HL-60 (cell line): ENCODE data around the gene RUBCN.

ENCODE experiments used
- DNase-seq, 2 experiments: peaks; one replicate each; pipeline ENCODE4 v3.0.0-alpha.2; 2010 to 2020; ENCODE audit warnings: low read depth in 1 of 2, low spot score in 1 of 2
- H3K27ac ChIP-seq: fragments of 250-450 bp; sonication (Bioruptor Pico); replicated peaks from 2 replicates; pipeline ENCODE4 v1.5.1; 2020; ENCODE audit warnings: mild to moderate bottlenecking, moderate library complexity
- H3K27me3 ChIP-seq: fragments of 250-450 bp; sonication (Bioruptor Pico); 2 replicates; pipeline ENCODE4 v1.5.1; 2021; ENCODE audit warnings: mild to moderate bottlenecking, moderate library complexity; ENCODE audit not compliant: insufficient read depth, poor library complexity, severe bottlenecking
- H3K4me3 ChIP-seq: replicated peaks from 2 replicates; pipeline ENCODE4 v1.5.1; 2011; ENCODE audit warnings: mild to moderate bottlenecking, control low read depth, low read length; ENCODE audit not compliant: insufficient read depth
- GABPA ChIP-seq: IDR thresholded peaks from 2 replicates; pipeline ENCODE4 v1.6.1; 2012; ENCODE audit warnings: low read depth
- POLR2AphosphoS5 ChIP-seq: IDR thresholded peaks from 2 replicates; pipeline ENCODE4 v1.6.1; 2012; ENCODE audit warnings: low read depth
- SPI1 ChIP-seq: IDR thresholded peaks from 2 replicates; pipeline ENCODE4 v1.6.1; 2012; ENCODE audit warnings: low read depth, mild to moderate bottlenecking, borderline replicate concordance
- TF ChIP-seq, protein P1 (sequence below): IDR thresholded peaks from 2 replicates; pipeline ENCODE4 v1.6.1; 2012; ENCODE audit warnings: low read depth; ENCODE audit not compliant: insufficient replicate concordance
- TF ChIP-seq, protein P2 (sequence below): IDR thresholded peaks from one replicate; pipeline ENCODE4 v1.5.1; 2011; ENCODE audit warnings: low read length, control low read depth, inconsistent platforms; ENCODE audit not compliant: insufficient read depth

The RUBCN gene

DNA sequence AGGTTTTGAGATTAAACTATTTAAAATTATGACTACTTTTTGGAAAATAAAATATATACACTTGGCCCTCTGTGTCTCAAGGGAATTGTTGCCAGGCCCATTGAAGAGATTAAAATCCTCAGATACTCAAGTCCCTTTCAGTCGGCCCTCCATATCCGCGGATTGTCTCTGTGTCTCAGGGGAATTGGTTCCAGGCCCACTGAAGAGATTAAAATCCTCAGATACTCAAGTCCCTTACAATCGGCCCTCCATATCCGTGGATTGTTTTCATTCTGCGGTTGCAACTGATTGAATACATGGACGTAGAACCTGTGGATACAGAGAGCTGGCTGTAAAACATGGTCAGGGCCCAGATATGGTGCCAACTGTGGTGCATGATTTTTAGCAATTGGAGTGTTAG, 38.6 kb upstream of the RUBCN start:
- Histone ChIP-seq H3K27me3 (no peaks in the 10 kb centered on the region), H3K4me3 (no peak overlapping the region), H3K27ac (no peak overlapping the region)
- no peak for DNase-seq
- TF ChIP-seq POLR2AphosphoS5 (no peak), GABPA (no peak), SPI1 (no peak)
- TF ChIP-seq, protein P1, sequence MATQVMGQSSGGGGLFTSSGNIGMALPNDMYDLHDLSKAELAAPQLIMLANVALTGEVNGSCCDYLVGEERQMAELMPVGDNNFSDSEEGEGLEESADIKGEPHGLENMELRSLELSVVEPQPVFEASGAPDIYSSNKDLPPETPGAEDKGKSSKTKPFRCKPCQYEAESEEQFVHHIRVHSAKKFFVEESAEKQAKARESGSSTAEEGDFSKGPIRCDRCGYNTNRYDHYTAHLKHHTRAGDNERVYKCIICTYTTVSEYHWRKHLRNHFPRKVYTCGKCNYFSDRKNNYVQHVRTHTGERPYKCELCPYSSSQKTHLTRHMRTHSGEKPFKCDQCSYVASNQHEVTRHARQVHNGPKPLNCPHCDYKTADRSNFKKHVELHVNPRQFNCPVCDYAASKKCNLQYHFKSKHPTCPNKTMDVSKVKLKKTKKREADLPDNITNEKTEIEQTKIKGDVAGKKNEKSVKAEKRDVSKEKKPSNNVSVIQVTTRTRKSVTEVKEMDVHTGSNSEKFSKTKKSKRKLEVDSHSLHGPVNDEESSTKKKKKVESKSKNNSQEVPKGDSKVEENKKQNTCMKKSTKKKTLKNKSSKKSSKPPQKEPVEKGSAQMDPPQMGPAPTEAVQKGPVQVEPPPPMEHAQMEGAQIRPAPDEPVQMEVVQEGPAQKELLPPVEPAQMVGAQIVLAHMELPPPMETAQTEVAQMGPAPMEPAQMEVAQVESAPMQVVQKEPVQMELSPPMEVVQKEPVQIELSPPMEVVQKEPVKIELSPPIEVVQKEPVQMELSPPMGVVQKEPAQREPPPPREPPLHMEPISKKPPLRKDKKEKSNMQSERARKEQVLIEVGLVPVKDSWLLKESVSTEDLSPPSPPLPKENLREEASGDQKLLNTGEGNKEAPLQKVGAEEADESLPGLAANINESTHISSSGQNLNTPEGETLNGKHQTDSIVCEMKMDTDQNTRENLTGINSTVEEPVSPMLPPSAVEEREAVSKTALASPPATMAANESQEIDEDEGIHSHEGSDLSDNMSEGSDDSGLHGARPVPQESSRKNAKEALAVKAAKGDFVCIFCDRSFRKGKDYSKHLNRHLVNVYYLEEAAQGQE = no peak
- TF ChIP-seq, protein P2, sequence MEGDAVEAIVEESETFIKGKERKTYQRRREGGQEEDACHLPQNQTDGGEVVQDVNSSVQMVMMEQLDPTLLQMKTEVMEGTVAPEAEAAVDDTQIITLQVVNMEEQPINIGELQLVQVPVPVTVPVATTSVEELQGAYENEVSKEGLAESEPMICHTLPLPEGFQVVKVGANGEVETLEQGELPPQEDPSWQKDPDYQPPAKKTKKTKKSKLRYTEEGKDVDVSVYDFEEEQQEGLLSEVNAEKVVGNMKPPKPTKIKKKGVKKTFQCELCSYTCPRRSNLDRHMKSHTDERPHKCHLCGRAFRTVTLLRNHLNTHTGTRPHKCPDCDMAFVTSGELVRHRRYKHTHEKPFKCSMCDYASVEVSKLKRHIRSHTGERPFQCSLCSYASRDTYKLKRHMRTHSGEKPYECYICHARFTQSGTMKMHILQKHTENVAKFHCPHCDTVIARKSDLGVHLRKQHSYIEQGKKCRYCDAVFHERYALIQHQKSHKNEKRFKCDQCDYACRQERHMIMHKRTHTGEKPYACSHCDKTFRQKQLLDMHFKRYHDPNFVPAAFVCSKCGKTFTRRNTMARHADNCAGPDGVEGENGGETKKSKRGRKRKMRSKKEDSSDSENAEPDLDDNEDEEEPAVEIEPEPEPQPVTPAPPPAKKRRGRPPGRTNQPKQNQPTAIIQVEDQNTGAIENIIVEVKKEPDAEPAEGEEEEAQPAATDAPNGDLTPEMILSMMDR = no peak

DNA sequence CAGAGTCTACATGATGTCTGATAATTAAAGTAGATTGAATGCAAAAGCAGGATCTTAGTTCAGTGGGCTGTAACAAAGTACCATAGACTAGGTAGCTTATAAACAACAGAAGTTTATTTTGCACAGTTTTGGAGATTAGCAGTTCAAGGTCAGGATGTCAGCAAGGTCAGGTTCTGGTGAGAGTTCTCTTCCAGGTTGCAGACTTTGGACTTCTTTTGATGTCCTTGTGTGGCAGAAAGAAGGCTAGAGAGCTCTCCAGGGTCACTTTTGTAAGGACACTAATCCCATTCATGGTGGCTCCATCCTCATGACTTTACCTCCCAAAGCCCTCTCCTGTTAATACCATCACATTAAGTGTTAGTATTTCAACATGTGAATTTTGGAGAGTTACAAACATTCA, 25.1 kb upstream of the RUBCN start:
- TF ChIP-seq, protein P2 = no peak
- TF ChIP-seq, protein P1 = no peak
- TF ChIP-seq POLR2AphosphoS5 (no peak), GABPA (no peak), SPI1 (no peak)
- Histone ChIP-seq H3K27ac (no peak overlapping the region), H3K4me3 (no peak overlapping the region), H3K27me3 (no peaks in the 10 kb centered on the region)
- DNase-seq = no peak

DNA sequence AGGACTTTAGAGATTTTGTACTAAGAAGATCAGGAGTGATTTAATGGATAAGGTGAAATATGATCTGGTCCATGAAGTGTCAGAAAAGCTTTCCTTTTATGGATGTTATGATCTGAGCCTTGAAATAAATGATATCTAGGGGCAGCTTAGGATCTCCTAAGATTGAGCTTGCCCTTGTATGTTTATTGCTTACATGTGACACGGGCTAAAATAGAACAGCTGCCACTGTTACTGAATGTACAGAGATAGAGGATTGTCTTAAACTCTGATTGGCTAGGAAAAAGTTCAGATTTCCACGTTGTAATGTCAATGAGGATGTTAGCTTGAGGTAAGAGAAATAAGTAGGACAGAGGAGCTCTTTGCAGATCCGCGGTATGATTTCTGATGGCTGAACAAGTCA, 21.8 kb upstream of the RUBCN start:
- Histone ChIP-seq H3K27me3 (no peaks in the 10 kb centered on the region), H3K27ac (no peak overlapping the region), H3K4me3 (no peak overlapping the region)
- TF ChIP-seq, protein P1 = no peak
- DNase-seq = no peak

DNA sequence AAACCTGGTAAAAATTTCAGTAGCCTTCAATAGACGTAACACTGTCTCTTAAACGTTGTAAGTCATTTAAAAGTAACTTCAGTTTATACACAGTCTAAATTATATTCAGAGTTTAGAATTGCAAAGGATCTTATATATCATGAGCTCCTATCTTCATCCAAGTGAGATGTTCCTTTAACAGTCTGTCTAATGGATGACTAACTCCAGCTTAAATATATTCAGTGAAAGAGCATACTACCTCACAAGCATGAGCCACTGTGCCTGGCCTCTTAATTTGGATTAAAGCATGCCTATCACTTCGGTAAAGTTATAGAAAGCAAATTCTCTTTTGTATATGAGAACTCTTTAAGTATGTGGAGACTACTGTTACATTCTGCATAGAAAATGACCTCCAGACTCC, 20.0 kb upstream of the RUBCN start:
- no peak overlapping the region for H3K27ac ChIP-seq
- H3K27me3 ChIP-seq = no peaks in the 10 kb centered on the region
- no peak overlapping the region for H3K4me3 ChIP-seq
- TF ChIP-seq POLR2AphosphoS5 (no peak), GABPA (no peak), SPI1 (no peak)
- TF ChIP-seq, protein P2 = no peak
- TF ChIP-seq, protein P1 = no peak
- DNase-seq = no peak
